ENCODE measurements around the gene KRTAP4-1.
"Not testable (repeated sequence)": the region's sequence is repeated elsewhere in the genome, so short reads cannot be mapped to it uniquely, and the experiment has no call there.

GRCh38 chr17:41232399-41233105 lies 47.8 kb upstream of the KRTAP4-1 start, which contains the start of gene KRTAP9-3:
- not testable (repeated sequence) for TF ChIP-seq CTCF (IDR thresholded peaks at IDR 0.05 in 8 of 11, conservative IDR thresholded peaks at IDR 0.05 in 3 of 11); POLR2A (IDR thresholded peaks at IDR 0.05); POLR2AphosphoS5 (IDR thresholded peaks at IDR 0.05)
